ENCODE results near the gene ANKRD28.

ANKRD28 gene

GRCh38 chr3:15722877-15723623 is 74.7 kb downstream of the ANKRD28 start:
- no peaks in the 10 kb centered on the region for H3K36me3 ChIP-seq (ENCODE audit: insufficient read depth)
- no peak for TF ChIP-seq CTCF (conservative IDR thresholded peaks at IDR 0.05; ENCODE audit: low read depth, low read length)

GRCh38 chr3:15716178-15716577 is 81.6 kb downstream of the ANKRD28 start:
- Histone ChIP-seq H3K36me3 (ENCODE audit: insufficient read depth) (no peaks in the 10 kb centered on the region; the same call in 1 of the 2 replicates), H3K4me3 (IDR thresholded peaks at IDR 0.05; ENCODE audit: insufficient read depth, low read depth, low read length) (no peak overlapping the region), H2AFZ (ENCODE audit: low read depth) (no peak overlapping the region), H3K27ac (no peak overlapping the region), H3K9ac (no peak overlapping the region), H3K79me2 (ENCODE audit: insufficient read depth, low read depth) (no peaks in the 10 kb centered on the region), H4K20me1 (ENCODE audit: insufficient read depth) (no peaks in the 10 kb centered on the region), H3K4me2 (no peak overlapping the region), H3K4me1 (ENCODE audit: low read depth, poor library complexity, severe bottlenecking) (no peaks in the 10 kb centered on the region), H3K27me3 (ENCODE audit: insufficient read depth, low read depth) (no peaks in the 10 kb centered on the region)
- no peak for TF ChIP-seq CTCF (conservative IDR thresholded peaks at IDR 0.05; ENCODE audit: low read depth, low read length)

More at GRCh38 chr3:15722877-15723623, 74.7 kb downstream of the ANKRD28 start:
- Histone ChIP-seq H3K9ac (no peak overlapping the region), H3K27ac (no peak overlapping the region), H3K4me1 (ENCODE audit: low read depth, poor library complexity, severe bottlenecking) (peaks cover 7% of the 10 kb centered on the region), H4K20me1 (ENCODE audit: insufficient read depth) (no peaks in the 10 kb centered on the region), H3K4me2 (no peak overlapping the region), H3K79me2 (ENCODE audit: insufficient read depth, low read depth) (no peaks in the 10 kb centered on the region), H3K27me3 (ENCODE audit: insufficient read depth, low read depth) (no peaks in the 10 kb centered on the region), H2AFZ (ENCODE audit: low read depth) (no peak overlapping the region), H3K4me3 (IDR thresholded peaks at IDR 0.05; ENCODE audit: insufficient read depth, low read depth, low read length) (no peak overlapping the region)

GRCh38 chr3:15714448-15714847 is 83.3 kb downstream of the ANKRD28 start:
- Histone ChIP-seq H3K27ac (no peak overlapping the region), H3K9ac (no peak overlapping the region), H3K4me2 (no peak overlapping the region), H3K27me3 (ENCODE audit: insufficient read depth, low read depth) (no peaks in the 10 kb centered on the region), H3K36me3 (ENCODE audit: insufficient read depth) (no peaks in the 10 kb centered on the region; the same call in 1 of the 2 replicates), H2AFZ (ENCODE audit: low read depth) (no peak overlapping the region), H4K20me1 (ENCODE audit: insufficient read depth) (no peaks in the 10 kb centered on the region), H3K79me2 (ENCODE audit: insufficient read depth, low read depth) (no peaks in the 10 kb centered on the region), H3K4me3 (IDR thresholded peaks at IDR 0.05; ENCODE audit: insufficient read depth, low read depth, low read length) (no peak overlapping the region), H3K4me1 (ENCODE audit: low read depth, poor library complexity, severe bottlenecking) (no peaks in the 10 kb centered on the region)
- no peak for TF ChIP-seq CTCF (conservative IDR thresholded peaks at IDR 0.05; ENCODE audit: low read depth, low read length)

GRCh38 chr3:15713364-15713763 is 84.4 kb downstream of the ANKRD28 start:
- Histone ChIP-seq H3K9ac (no peak overlapping the region), H4K20me1 (ENCODE audit: insufficient read depth) (no peaks in the 10 kb centered on the region), H3K4me1 (ENCODE audit: low read depth, poor library complexity, severe bottlenecking) (no peaks in the 10 kb centered on the region), H3K4me2 (no peak overlapping the region), H2AFZ (ENCODE audit: low read depth) (no peak overlapping the region), H3K4me3 (IDR thresholded peaks at IDR 0.05; ENCODE audit: insufficient read depth, low read depth, low read length) (no peak overlapping the region), H3K27ac (no peak overlapping the region), H3K79me2 (ENCODE audit: insufficient read depth, low read depth) (no peaks in the 10 kb centered on the region), H3K36me3 (ENCODE audit: insufficient read depth) (no peaks in the 10 kb centered on the region; the same call in 1 of the 2 replicates), H3K27me3 (ENCODE audit: insufficient read depth, low read depth) (no peaks in the 10 kb centered on the region)
- no peak for TF ChIP-seq CTCF (conservative IDR thresholded peaks at IDR 0.05; ENCODE audit: low read depth, low read length)
